GM19193 (cell line): ENCODE measurements around the gene MSLN.

ENCODE experiments used
- POLR2A ChIP-seq: IDR thresholded peaks from 4 replicates; pipeline ENCODE4 v1.6.1; 2011; ENCODE audit not compliant: insufficient read depth, insufficient read length; ENCODE audit errors: extremely low read depth

Gene MSLN

DNA sequence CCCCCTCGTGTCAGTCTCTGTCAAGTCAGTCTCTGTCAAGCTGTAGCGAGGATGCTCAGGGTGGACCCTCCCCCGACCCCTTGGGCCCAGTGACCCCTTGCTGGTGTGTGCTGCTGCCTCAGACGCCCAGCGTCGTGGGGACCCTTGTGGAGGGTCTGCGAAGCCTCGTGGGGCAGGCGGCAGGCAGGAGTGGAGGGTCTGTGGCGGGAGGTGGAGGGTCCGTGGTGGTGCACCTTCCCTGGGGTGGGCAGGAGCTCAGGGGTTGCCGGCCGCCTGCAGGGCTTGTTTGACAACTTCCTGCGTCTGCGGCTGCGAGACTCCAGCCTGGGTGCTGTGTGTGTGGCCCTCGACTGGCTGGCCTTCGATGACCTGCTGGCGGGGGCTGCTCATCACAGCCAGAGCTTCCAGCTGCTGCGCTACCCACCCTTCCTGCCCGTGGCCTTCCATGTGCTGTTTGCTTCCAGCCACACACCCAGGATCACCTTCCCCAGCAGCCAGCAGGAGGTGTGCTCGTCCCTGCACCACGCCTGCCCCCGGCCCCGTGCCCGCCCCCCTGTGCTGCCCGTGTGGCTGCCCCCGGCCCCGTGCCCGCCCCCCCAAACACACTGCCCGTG lies 34.4 kb downstream of the MSLN start:
- TF ChIP-seq POLR2A = no peak

DNA sequence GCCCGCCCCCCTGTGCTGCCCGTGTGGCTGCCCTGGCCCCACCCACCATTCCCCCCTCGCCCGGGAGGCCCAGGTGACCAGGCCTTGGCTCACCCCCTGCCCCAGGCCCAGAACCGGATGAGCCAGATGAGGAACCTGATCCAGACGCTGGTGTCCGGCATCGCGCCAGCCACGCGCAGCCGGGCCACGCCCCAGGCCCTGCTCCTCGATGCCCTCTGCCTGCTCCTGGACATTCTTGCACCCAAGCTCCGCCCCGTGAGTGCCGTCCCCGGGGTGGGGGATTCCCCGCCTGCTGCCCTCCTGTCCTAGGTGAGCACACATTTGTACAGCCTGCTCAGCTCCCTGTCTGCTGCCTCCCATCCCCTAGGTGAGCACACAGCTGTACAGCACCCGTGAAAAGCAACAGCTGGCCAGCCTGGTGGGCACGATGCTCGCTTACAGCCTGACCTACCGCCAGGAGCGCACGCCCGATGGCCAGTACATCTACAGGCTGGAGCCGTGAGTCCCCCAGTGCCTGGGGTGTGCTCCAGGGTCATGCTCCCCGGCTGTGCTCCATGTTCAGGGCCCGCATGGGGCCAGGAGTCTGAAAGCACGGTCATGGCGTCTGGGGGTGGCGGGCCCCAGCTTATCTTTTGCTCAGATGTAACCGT lies 35.2 kb downstream of the MSLN start:
- no peak for TF ChIP-seq POLR2A

DNA sequence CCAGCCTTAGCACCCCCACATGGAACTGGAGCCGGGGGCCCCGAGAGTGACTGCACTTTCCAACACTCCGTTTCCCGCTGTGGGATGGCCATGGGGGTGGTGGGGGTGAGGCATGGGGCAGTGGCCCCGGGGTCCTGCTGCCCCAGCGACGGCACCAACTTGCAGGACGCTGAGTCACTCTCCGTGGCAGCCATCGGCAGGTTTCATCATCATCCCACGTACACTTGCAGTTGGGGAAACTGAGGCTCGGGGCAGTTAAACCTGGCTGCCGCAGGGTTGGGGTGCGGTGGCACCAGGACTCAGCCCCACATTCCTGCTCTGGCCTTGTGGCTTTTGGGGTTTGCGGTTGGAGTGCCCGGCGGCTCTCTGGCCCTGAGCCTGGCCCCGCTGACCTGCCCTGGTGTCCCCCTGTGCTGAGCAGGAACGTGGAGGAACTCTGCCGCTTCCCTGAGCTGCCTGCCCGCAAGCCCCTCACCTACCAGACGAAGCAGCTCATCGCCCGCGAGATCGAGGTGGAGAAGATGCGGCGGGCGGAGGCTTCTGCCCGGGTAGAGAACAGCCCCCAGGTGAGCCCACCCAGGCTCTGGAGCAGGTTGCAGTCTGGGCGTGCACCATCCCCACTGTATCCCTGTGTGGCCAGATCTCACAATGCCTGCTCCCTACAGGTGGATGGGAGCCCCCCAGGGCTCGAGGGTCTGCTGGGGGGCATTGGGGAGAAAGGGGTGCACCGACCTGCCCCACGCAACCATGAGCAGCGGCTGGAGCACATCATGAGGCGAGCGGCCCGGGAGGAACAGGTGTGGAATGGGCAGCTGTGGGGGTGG lies 36.0 kb downstream of the MSLN start:
- TF ChIP-seq POLR2A = no peak

DNA sequence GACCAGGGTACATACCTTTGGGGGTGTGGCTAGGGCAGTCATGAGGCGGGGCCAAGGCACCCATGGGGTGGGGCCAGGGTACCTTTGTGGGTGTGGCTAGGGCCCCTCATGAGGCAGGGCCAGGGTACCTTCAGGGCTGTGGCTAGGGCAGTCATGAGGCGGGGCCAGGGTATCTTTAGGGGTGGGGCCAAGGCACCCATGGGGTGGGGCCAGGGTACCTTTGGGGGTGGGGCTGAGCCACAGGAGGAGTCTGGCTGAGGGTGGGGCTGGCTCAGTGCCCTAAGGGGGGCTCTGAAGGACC lies 36.5 kb downstream of the MSLN start:
- TF ChIP-seq POLR2A = no peak

DNA sequence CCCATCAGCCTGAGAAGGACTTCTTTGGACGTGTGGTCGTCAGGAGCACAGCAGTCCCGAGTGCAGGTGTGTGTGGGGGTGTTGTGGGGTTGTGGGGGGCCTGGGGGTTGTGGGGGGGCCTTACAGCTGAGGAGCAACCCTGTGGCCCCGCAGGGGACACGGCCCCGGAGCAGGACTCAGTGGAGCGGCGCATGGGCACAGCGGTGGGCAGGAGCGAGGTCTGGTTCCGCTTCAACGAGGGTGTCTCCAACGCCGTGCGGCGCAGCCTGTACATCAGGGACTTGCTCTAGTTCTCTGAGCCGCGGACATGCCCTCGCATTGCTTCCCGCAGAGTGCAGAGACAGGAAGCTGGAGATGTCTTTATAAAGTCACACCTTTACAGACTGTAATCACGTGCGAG lies 37.2 kb downstream of the MSLN start:
- TF ChIP-seq POLR2A = no peak

DNA sequence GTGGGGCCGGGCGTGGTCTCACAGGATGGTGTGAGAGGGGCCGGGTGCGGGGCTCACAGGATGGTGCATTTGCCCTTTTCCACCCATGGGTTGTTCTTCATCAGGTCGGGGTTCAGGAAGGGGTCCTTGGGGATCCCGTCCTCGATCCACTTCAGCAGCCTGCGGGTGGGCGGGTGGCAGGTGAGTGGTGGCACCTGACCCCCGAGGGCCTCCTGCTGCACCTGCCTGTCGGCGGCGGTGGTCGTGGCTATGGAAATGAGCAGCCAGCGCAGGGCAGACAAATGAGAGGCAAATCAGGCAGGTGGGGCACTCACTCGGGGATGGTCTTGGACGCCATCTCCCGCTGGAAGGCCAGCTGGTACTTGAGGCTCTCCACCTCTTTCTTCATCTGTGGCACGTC lies 38.1 kb downstream of the MSLN start:
- no peak for TF ChIP-seq POLR2A

DNA sequence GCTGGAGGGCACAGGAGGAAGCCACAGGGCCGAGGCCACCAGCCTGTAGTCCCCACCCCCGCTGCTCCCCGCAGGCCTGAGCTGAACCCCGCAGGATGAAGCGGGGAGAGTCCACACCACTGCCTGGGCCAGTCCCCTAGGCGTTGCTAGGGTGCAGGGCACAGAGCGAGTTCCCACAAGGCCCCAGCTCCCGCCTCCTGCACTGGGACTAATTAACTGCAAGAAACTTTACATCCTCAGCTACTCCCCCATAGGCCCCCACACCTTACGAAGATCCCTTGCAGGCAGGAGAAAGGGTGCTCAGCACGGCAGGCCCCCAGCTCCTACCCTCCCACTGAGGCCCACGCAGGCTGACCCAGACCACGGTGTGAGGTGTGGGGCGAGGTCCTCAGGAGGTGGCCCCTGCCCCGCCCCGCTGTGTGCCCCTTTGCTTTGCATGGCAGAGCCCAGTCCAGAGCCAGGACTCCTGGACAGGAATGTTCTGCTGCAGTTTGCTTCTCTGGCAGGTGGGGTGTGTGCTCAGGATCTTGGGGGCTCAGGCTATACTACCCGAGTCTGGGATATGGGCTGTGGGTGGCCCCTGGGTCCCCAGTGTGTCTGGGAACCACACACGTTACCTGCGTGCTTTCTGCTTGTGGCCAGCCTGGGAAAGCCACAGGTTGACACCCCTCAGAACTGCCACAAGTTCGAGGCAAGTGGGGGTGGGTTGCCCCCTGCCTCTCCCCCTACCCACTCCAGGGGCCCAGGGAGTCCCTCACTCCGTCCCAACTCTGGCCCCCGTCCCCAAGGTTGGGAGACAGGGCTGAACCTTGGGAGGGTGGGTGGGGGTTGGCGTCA lies 38.8 kb downstream of the MSLN start:
- no peak for TF ChIP-seq POLR2A

DNA sequence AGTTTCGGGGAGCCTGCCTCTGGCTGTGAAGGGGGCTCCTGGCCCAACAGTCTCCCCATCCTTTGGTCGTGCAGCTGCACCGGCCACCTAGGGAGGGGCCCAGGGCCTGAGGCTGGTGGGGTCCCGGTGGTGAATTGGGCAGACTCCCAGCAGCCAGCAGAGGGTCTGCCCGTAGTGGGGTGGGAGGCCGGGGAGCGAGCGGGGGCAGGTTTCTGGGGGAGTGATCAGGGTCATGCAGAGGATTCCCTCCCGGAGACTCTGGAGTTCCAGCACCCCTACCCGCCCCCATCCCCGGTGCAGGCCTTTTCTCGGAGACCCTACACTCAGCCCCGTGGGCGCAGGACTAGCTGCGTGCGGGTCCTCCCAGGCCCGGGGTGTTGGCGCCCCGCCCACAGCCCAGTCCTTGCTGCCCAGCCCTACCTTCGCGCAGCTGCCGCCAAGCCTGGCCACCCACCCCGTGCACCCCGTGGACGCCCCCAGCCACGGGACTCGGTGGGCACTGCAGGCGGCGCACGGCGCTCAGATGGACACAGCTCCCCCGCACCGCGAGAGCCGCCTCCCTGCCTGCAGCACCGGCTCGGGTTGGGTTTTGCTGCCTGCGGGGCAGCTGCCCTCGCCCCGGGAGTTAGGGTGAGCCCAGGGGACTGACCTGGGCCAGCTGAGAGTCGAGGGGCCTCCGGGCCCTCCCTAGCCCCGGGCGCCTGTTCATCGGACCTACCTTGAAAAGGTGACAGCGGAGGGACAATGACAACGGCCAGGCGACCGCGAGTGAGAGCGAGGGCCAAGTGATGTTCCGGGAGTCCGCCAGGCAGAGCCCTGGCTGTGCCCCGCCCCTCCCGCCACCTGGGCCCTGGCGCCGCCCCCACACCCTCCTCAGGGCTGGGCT lies 39.7 kb downstream of the MSLN start, which contains the start of gene GNG13:
GNG13 (minus strand) TSS at position 787 of the 886 bp plus-strand sequence. CDS start 1,657 bp downstream, outside the sequence.
- TF ChIP-seq POLR2A = no peak

DNA sequence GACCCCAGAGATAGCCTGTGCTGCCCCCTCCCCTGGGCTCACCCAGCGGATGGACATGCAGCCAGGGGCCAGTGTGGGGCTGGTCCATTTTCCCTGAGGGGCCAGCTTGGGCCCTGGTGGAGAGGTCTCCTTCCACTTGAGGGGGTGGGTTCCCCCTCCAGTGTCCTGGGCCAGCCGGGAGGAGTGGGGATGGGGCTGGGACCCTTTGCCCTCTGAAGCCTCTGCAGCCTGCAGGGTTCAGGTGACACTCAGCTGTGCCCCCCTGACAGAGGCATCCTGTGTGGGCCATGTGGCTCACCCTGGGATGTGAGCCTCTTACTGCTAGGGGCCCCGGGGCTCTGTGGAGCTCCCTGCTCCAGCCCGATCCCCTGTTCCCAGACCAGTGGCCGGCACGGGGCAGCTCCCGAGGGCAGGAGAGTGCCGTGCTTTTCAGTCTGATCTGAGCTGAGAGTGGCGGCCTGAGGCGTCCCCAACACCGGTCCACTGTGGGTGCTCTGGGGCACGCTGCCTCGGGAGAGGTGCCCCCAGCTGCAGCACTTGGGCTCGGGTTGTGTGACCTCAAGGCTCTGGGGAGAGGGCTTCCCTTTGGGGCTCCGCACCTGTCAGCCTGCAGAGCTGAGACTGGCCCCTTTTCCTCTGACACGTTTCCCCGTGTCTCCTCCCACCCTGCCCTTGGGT lies 40.4 kb downstream of the MSLN start:
- no peak for TF ChIP-seq POLR2A

DNA sequence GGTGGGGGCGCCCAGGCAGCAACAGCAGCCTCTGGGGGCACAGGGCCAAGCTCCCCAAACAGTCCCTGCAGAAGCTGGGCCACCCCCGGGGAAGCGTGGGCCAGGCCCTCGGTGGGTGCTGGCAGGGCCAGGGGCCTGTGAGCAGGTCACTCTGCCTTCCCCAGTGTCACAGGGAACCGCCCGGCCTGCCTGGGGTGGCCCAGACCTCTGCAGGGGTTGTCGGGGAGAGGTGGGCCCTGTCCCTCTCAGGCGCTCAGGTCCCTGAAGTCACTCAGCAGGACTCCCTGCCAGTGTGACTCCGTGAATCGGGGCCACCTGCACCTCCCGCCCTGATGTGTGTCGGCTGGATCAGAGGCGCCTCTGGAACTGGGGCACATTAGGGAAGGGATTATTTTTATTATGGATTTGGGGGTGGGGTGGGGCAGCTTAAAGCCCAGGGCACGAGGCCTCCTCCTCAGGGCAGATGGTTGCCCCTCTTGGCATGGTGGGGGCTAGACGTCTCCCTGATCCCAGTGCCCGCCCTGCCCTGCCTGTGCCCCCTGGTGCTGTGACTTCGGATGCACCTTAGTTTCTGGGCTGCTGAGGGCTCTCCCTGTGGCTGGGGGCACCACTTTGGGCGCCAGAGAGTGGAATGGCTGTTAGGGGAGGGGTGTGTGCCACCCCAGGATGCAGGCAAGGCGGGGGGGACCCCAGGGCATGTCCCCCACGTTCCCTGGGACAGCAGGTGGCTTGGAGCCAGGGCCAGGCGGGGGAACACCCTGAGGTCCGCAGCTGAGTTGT lies 41.2 kb downstream of the MSLN start:
- no peak for TF ChIP-seq POLR2A

DNA sequence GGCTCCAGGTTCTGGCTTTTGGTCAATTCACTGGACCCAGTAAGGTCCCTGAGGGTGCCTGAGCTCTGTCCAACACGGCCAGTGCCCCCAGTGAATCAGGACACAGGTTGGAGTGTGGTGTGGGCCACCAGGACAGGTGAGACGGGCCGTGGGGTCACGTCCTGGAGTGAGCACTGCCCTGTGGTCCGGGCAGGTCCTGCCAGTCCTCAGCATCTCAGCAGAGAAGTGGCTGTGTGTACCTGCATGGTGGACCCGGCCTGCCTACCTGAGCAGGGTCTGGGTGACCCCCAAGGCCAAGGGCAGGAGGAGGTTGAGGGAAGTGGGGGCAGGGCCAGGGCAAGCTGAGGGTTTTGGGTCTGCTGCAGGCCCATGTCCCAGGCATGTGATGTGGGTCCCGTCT lies 41.9 kb downstream of the MSLN start:
- no peak for TF ChIP-seq POLR2A

DNA sequence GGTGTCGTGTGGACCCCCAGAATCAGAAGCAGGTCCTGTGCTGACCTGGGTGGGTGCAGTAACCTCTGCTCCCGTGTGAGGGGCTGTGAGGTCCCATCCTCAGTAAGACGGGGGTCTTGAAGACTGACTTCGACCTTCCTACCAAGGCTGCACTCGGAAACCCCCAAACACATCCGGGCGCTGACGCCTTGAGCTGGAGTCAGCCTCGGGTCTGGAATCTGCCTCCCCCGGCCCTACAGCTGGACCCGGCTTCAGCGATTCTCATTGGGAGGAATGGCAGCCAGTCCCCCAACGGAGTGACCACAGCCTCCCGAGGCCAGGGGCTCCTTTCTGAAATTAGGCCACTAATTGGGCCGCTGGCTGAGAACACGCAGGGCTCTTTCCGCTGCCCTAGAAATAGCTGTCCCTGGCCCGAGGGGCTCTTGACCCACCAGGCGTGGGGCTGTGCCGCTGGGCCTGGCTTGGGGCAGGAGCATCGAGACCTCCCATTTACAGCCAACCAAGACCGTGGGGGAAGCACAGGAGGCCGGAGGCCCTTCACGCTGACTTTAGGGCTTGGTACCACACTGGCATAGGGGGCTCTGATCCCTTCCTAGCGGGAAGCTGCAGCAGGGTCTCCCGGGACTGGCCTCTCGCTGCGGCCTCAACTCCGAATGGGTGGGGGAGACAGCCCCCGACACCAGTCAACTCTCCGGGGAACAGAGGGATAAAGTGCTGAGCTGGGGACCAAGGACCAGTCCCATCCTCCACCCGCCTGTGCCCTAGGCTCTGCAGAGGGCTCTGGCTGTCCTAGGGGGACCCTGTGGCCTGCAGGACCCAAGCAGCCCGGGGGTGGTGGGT lies 42.6 kb downstream of the MSLN start:
- TF ChIP-seq POLR2A = no peak
